Activated CD4-positive, alpha-beta T cell treated with anti-CD3 and anti-CD28 coated beads, Interleukin-2, Interleukin-4, amounts not matched to agents 100 ng/mL and 50 ng/mL, durations not matched to agents 16 hours and 8 hours (primary cell): Measurements from ENCODE around the gene MKX.
A peak's percentile ranks its signal among the peaks of the same experiment; 100 is the strongest.

Experiments used
- DNase-seq: peaks from one replicate; pipeline ENCODE4 v3.0.0-alpha.2; 2020; ENCODE audit warnings: low spot score

MKX gene

GRCh38 chr10:27742195-27743011, 3.2 kb downstream of the MKX start:
- peak; percentile 94 for DNase-seq

GRCh38 chr10:27741173-27742091, 4.2 kb downstream of the MKX start:
- no peak for DNase-seq

GRCh38 chr10:27736396-27736795, 9.2 kb downstream of the MKX start:
- DNase-seq, result no peak

GRCh38 chr10:27730041-27730440, 15.6 kb downstream of the MKX start:
- DNase-seq, result no peak

DNA sequence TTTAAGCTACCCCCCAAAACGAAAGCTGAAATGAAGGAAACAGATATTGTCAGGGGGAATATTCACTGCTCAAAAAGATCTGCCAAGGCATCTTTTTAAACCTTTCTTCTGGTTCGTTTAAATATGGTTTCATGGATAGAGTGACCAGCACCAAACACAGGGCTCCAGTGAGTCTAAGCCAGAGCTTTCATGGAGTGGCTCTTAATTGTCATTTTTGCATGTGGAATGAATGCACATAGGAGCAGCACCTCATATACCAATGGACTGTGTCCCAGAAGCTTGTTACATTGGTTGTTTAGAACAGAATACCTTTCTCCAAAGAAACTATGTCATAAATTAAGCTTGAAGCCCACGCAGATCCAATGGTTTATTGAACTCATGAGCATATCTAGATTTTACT, 17.3 kb downstream of the MKX start:
- DNase-seq, result no peak

DNA sequence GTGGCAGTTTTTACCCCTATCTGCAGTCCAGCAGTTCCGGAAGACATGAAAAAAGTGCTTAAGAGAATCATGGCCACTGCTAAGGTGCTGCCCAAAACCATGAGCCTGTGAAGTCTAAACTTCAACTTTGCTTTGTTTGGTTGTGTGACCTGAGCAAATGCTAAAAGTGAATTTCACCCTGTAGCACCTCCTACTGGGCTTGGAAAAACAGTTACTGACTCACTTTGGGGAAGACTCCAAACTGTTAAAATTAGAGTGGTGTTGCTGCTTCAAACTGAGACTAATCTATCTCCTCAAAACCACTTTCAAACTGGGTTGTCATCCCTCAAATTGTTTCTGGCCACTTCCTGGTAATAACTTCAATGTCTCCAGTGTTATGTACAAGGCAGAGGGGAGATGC, 21.3 kb downstream of the MKX start:
- no peak for DNase-seq

GRCh38 chr10:27723436-27723835, 22.2 kb downstream of the MKX start:
- no peak for DNase-seq

DNA sequence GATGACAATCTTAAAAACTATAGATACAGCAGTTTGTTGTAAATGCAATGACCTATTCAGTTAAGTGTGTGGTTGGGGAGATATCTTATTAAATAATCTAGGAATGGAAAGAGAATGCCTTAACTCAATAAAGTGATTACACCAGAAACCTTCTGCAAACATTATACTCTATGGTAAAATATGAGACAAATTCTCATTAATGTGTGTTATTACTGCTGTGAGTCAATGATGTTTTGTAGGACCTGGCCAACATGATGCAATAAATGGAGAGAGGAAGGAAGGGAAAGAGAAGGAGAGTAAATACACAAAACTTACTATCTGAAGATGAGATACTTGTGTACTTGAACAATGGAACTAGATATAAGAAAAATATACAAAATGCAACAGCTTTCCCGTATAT, 25.1 kb downstream of the MKX start:
- DNase-seq, result no peak

GRCh38 chr10:27719052-27719451, 26.6 kb downstream of the MKX start:
- DNase-seq, result no peak

GRCh38 chr10:27717861-27718260, 27.8 kb downstream of the MKX start:
- DNase-seq, result no peak

DNA sequence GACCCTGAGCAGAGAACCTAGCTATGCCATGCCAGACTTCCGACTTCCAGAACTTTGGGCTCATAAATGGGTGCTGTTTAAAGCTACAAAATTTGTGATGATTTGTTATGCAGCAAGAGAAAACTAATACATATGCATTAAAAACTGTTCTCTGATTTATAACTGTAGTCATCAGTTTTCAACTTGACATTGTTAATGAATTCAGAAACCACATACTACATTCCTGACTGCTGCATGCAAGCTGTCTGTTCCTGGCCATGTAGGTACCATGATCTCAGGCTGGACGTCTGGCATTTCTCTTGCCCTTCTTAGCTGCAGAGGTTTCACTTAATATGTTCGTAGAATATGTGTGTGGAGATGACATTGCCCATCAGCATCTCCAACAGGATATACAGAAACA, 28.4 kb downstream of the MKX start:
- DNase-seq, result no peak

DNA sequence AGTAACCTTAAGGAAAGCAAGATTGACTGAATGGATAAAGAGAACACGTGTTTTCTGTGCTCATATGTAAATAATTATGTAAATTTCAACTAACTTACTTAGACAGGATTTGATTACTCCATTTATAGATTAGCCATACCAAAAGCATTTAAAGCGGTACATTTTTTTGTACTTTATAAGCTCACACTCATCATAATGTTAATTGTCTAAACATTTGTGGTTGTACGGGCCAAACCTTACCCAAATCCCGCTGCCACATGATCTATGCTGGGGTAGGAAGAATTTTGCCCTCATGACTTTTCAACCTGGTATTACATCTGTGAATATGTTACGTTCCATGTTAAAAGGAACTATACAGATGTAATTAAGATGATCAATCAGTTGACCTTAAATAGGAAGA, 29.1 kb downstream of the MKX start:
- DNase-seq, result no peak

GRCh38 chr10:27715505-27715904, 30.1 kb downstream of the MKX start:
- no peak for DNase-seq

GRCh38 chr10:27714349-27714748, 31.3 kb downstream of the MKX start:
- no peak for DNase-seq

- DNase-seq, result no peak
These were observed 31.7 kb downstream of the MKX start for GRCh38 chr10:27713941-27714340.

DNA sequence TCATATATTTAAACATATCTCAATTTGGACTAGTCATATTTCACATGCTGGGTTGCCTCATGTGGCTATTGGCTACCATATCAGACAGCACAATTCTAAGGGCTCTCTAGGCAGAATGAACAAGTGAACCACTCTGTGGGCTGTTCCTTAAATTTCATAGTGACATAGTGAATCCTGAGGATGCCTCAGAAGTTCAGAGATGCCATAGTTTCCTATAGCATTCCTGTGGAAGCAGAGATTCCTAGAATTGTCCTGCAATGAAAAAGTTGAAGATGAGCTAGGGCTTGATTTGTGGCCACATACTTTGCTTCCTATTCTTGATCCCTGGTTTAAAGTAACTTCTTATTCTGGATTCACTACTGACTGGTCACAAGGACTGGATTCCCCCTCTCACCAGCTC, 35.6 kb downstream of the MKX start:
- no peak for DNase-seq

DNA sequence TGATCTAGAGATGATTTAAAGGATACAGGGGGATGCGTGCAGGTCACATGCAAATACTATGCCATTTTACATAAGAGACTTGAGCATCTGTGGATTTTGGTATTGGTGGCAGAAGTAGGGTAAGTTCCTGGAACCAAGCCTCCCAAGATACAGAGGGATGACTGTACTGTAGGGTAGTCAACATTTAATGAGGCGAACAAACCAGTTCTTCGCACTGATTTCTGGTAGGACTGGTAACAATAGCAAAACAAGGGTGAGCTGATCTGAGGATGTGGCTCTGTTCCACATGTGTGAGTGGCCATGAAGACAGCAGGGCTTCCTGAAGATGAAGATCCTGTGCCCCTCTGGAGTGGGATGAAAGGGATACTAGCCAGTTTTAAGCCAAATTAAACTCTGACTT, 36.3 kb downstream of the MKX start:
- no peak for DNase-seq

- no peak for DNase-seq
These were observed 43.6 kb downstream of the MKX start for GRCh38 chr10:27701938-27702537.

DNA sequence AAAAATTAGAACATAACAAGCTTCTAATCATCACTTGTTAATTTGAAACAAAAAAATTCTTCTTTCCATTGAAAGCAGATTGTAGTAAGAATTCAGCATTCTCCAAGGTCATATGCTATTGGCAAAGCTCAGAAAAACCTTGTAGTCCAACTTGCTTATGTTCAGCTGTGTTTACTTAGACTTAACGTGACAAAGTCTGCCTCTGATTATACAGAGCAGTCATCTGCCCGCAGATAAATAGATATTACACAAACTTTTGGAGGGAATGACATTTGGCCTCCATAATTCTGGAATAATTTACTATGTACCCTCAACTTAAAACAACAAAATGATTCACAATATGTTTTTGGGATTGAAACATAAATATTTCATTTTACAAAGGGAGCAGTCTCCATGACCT, 45.8 kb downstream of the MKX start:
- DNase-seq, result no peak

DNA sequence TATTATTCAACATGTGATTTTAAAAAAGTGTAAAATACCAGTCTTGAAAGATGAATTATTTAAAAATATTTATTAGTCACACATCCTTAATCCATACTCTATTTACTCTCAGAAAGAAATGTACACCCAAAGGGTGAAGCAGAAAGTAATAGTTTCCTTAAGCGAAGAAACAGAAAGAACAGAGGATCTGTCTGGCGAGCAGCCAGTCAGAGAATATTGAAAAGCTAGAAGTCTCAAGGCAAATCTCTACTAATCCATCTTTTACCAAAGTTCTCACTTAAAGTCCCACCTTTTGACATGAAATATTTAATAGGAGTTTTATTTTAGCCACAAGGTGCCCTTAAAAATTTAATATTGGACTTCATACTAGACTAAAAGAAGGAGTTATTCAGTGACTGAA, 46.7 kb downstream of the MKX start:
- no peak for DNase-seq

DNA sequence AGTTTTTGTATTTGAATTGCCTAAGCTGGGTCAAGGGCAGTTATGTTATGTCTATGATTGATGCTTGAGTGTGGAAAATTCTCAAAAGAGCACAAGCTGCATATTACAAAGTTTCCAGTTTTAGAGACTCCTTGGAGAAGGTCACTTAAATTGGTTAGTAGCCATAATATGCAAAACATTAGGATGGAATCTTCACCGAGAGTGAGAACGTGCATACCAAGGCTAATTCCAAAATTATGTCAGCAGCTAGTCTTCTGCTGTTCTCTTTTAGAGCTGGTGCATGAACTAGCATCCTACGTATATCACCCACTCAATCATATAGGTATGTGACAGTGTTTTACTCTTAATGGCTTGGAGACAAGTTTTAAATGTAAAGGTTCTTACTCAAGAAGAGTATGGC, 49.2 kb downstream of the MKX start:
- DNase-seq, result no peak

- DNase-seq, result no peak
These were observed 49.9 kb downstream of the MKX start for GRCh38 chr10:27695706-27696105.

GRCh38 chr10:27695088-27695487, 50.5 kb downstream of the MKX start:
- DNase-seq, result no peak
